Measurements from ENCODE around the gene ATP1A4. TPM values are rescaled to one million over a fixed set of nuclear protein-coding genes. Genes with fewer than 3 reads are reported as not detected.

Gene ATP1A4
- 0.09 TPM for polyA plus RNA-seq (2013)

DNA sequence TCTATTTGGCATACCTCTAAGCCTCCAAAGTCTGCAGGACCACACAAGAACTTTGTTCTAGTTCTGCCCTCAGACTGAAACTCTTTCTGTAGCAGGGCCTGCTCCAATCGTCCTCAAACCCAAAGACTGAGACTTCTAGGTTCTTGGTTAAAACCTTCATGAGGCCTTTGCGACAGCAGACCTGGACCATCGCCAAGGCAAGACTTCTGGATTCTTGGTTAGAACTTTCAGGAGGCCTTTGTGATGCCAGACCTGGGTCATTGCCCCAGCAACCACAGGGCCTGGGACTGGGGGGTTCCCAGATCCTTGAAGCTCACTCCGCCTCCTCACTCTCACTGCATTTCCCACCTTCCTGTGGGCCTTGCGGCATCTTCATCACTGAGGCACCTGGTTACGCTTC lies at the start of gene ATP1A4:
Gene ATP1A4 (plus strand): TSS at position 301 of the 400 bp plus-strand sequence. CDS start 438 bp downstream, outside the sequence.
- 98% methylated on average over 6 of the region's 6 CpGs for WGBS (ENCODE audit: insufficient coverage)
- POLR2A ChIA-PET = no interaction called here

DNA sequence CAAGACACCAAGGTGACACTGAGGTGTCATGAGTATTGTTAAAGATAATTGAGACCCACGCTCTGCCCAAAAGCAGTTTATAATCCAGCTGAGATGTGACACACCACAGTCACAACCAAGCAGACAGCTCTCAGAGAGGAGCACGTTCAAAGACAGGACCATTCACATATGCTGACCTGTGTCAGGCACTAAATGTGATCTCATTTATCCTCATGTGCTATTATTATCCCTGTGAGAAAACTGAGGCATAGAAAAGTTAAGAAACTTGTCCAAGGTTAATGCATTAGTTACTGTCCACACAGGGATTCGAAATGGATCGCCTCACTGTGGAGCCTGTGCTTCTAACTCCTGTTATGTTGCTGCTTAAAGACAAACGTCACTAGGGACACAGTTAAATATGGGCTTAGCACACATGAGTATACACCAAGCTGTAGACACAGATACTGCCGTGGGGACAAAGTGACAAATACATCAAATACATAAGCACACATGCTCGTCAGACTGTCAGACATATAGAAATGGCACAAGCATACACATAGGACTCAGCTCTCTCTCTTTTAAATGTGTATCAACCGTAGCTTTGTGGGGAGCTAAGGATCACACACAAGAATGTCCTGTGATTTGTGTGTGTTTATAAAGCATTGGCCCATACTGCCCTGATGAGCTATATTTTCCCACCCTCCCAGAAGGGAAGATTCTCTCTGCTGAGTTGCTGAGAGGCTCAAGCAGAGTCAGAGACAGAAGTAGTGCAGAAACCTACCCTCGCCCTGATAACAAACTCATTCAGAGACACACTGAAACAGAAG lies 49.5 kb upstream of the ATP1A4 start:
- Histone ChIP-seq H3K9me3 (ENCODE audit: control extremely low read depth in 1 of 5, control insufficient read depth in 4 of 5, insufficient read depth in 2 of 5, low read depth in 1 of 5, low read length in 4 of 5) (no peaks in the 10 kb centered on the region), H3K4me3 (ENCODE audit: control insufficient read depth in 1 of 7, extremely low read depth in 1 of 7, insufficient read depth in 4 of 7, low read depth in 2 of 7, low read length in 6 of 7) (no peak overlapping the region), H3K36me3 (ENCODE audit: control insufficient read depth in 4 of 4, insufficient read depth in 4 of 4, low read length in 3 of 4) (no peaks in the 10 kb centered on the region), H3K27me3 (replicated peaks in 2 of 5; ENCODE audit: control insufficient read depth in 4 of 5, insufficient read depth in 5 of 5, low read length in 4 of 5) (no peaks in the 10 kb centered on the region), H3K27ac (ENCODE audit: insufficient read depth in 1 of 2, low read depth in 1 of 2, low read length in 2 of 2, poor library complexity in 1 of 2, severe bottlenecking in 2 of 2) (no peak overlapping the region), H3K4me1 (ENCODE audit: control extremely low read depth in 1 of 4, control insufficient read depth in 4 of 4, insufficient read depth in 4 of 4, low read length in 3 of 4) (peaks cover 0 to 46% (median 29%) of the 10 kb centered on the region in 4 experiments)
- no peak for DNase-seq
- ChIA-PET POLR2A (no interaction called here), CTCF (interaction anchor here (0.8 to 6.6 kb wide), 34 partner anchors 9 to 274 kb away, joined by 3 to 63 read pairs (median 5); partner anchors contain the start of genes CASQ1, DCAF8, KCNJ9 and PEX19)
- WGBS (ENCODE audit: insufficient coverage) = 100% methylated on average over 7 of the region's 9 CpGs

More for the DNA sequence above, at the start of gene ATP1A4:
- no peaks in the 10 kb centered on the region for H3K27me3 ChIP-seq (replicated peaks in 2 of 5; ENCODE audit: control insufficient read depth in 4 of 5, insufficient read depth in 5 of 5, low read length in 4 of 5)
- CTCF ChIA-PET = no interaction called here
- no peaks in the 10 kb centered on the region for H3K9me3 ChIP-seq (ENCODE audit: control extremely low read depth in 1 of 5, control insufficient read depth in 4 of 5, insufficient read depth in 2 of 5, low read depth in 1 of 5, low read length in 4 of 5)
- no peaks in the 10 kb centered on the region for H3K36me3 ChIP-seq (ENCODE audit: control insufficient read depth in 4 of 4, insufficient read depth in 4 of 4, low read length in 3 of 4)
- DNase-seq = no peak
- peak within 1 kb of the TSS in 1 of 7 experiments; percentile 11 for H3K4me3 ChIP-seq (ENCODE audit: control insufficient read depth in 1 of 7, extremely low read depth in 1 of 7, insufficient read depth in 4 of 7, low read depth in 2 of 7, low read length in 6 of 7)
- H3K4me1 ChIP-seq (ENCODE audit: control extremely low read depth in 1 of 4, control insufficient read depth in 4 of 4, insufficient read depth in 4 of 4, low read length in 3 of 4) = peaks cover 0 to 7% (median 0%) of the 10 kb centered on the region in 4 experiments
- H3K27ac ChIP-seq (ENCODE audit: insufficient read depth in 1 of 2, low read depth in 1 of 2, low read length in 2 of 2, poor library complexity in 1 of 2, severe bottlenecking in 2 of 2) = no peak within 1 kb of the TSS

- no peaks in the 10 kb centered on the region for H3K27me3 ChIP-seq (replicated peaks in 2 of 5; ENCODE audit: control insufficient read depth in 4 of 5, insufficient read depth in 5 of 5, low read length in 4 of 5)
- ChIA-PET POLR2A (interaction anchor here (0.6 kb wide), 1 partner anchor 181 kb away, joined by 5 read pairs; the partner anchor contains the start of gene PEX19), CTCF (interaction anchor here (0.7 to 6.6 kb wide), 13 partner anchors 10 to 250 kb away, joined by 3 to 63 read pairs (median 3); partner anchors contain the start of gene KCNJ9)
- no peak overlapping the region for H3K4me3 ChIP-seq (ENCODE audit: control insufficient read depth in 1 of 7, extremely low read depth in 1 of 7, insufficient read depth in 4 of 7, low read depth in 2 of 7, low read length in 6 of 7)
- H3K9me3 ChIP-seq (ENCODE audit: control extremely low read depth in 1 of 5, control insufficient read depth in 4 of 5, insufficient read depth in 2 of 5, low read depth in 1 of 5, low read length in 4 of 5) = no peaks in the 10 kb centered on the region
- WGBS (ENCODE audit: insufficient coverage) = 100% methylated on average over 4 of the region's 6 CpGs
- H3K36me3 ChIP-seq (ENCODE audit: control insufficient read depth in 4 of 4, insufficient read depth in 4 of 4, low read length in 3 of 4) = no peaks in the 10 kb centered on the region
- H3K4me1 ChIP-seq (ENCODE audit: control extremely low read depth in 1 of 4, control insufficient read depth in 4 of 4, insufficient read depth in 4 of 4, low read length in 3 of 4) = peaks cover 0 to 33% (median 16%) of the 10 kb centered on the region in 4 experiments
- no peak for DNase-seq
- no peak overlapping the region for H3K27ac ChIP-seq (ENCODE audit: insufficient read depth in 1 of 2, low read depth in 1 of 2, low read length in 2 of 2, poor library complexity in 1 of 2, severe bottlenecking in 2 of 2)
Measured at GRCh38 chr1:160103658-160104408, 47.6 kb upstream of the ATP1A4 start.

GRCh38 chr1:160104486-160104885 lies 46.9 kb upstream of the ATP1A4 start:
- ChIA-PET POLR2A (interaction anchor here (0.7 kb wide), 1 partner anchor 14 kb away, joined by 3 read pairs; no protein-coding TSS in a partner anchor), CTCF (interaction anchor here (0.7 to 6.6 kb wide), 10 partner anchors 10 to 187 kb away, joined by 3 to 63 read pairs (median 6); no protein-coding TSS in a partner anchor)
- Histone ChIP-seq H3K4me3 (ENCODE audit: control insufficient read depth in 1 of 7, extremely low read depth in 1 of 7, insufficient read depth in 4 of 7, low read depth in 2 of 7, low read length in 6 of 7) (no peak overlapping the region), H3K4me1 (ENCODE audit: control extremely low read depth in 1 of 4, control insufficient read depth in 4 of 4, insufficient read depth in 4 of 4, low read length in 3 of 4) (peaks cover 0 to 27% (median 11%) of the 10 kb centered on the region in 4 experiments), H3K36me3 (ENCODE audit: control insufficient read depth in 4 of 4, insufficient read depth in 4 of 4, low read length in 3 of 4) (no peaks in the 10 kb centered on the region), H3K27me3 (replicated peaks in 2 of 5; ENCODE audit: control insufficient read depth in 4 of 5, insufficient read depth in 5 of 5, low read length in 4 of 5) (no peaks in the 10 kb centered on the region), H3K27ac (ENCODE audit: insufficient read depth in 1 of 2, low read depth in 1 of 2, low read length in 2 of 2, poor library complexity in 1 of 2, severe bottlenecking in 2 of 2) (no peak overlapping the region), H3K9me3 (ENCODE audit: control extremely low read depth in 1 of 5, control insufficient read depth in 4 of 5, insufficient read depth in 2 of 5, low read depth in 1 of 5, low read length in 4 of 5) (no peaks in the 10 kb centered on the region)
- DNase-seq = no peak
- 71% methylated on average over 3 of the region's 3 CpGs for WGBS (ENCODE audit: insufficient coverage)

- H3K4me3 ChIP-seq (ENCODE audit: control insufficient read depth in 1 of 7, extremely low read depth in 1 of 7, insufficient read depth in 4 of 7, low read depth in 2 of 7, low read length in 6 of 7) = no peak overlapping the region
- no peaks in the 10 kb centered on the region for H3K27me3 ChIP-seq (replicated peaks in 2 of 5; ENCODE audit: control insufficient read depth in 4 of 5, insufficient read depth in 5 of 5, low read length in 4 of 5)
- H3K9me3 ChIP-seq (ENCODE audit: control extremely low read depth in 1 of 5, control insufficient read depth in 4 of 5, insufficient read depth in 2 of 5, low read depth in 1 of 5, low read length in 4 of 5) = no peaks in the 10 kb centered on the region
- H3K4me1 ChIP-seq (ENCODE audit: control extremely low read depth in 1 of 4, control insufficient read depth in 4 of 4, insufficient read depth in 4 of 4, low read length in 3 of 4) = peaks cover 0 to 24% (median 6%) of the 10 kb centered on the region in 4 experiments
- H3K36me3 ChIP-seq (ENCODE audit: control insufficient read depth in 4 of 4, insufficient read depth in 4 of 4, low read length in 3 of 4) = no peaks in the 10 kb centered on the region
- ChIA-PET POLR2A (interaction anchor here (0.7 kb wide), 1 partner anchor 13 kb away, joined by 3 read pairs; no protein-coding TSS in a partner anchor), CTCF (interaction anchor here (0.8 to 6.6 kb wide), 13 partner anchors 12 to 274 kb away, joined by 3 to 63 read pairs (median 6); no protein-coding TSS in a partner anchor)
- no peak overlapping the region for H3K27ac ChIP-seq (ENCODE audit: insufficient read depth in 1 of 2, low read depth in 1 of 2, low read length in 2 of 2, poor library complexity in 1 of 2, severe bottlenecking in 2 of 2)
- WGBS (ENCODE audit: insufficient coverage) = 100% methylated on average over 5 of the region's 5 CpGs
- no peak for DNase-seq
Measured at GRCh38 chr1:160105155-160105554, 46.2 kb upstream of the ATP1A4 start.

DNA sequence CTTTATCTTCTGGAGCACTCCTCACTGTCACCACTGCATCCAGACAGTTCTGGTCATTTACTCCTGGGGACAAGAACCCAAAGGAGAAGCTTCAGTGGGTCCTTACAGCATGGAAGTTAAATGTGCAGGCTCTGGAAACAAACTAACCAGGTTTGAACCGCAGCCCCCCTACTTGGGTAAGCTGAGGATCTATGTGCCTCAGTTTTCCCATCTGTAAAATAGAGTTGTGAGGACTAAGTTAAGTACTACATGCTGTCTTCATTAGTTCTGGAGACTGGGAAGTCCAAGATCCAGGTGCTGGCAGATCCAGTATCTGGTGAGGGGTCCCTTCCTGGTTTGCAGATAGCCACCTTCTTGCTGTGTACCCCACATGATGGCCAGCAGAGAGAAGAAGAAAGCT lies 43.9 kb upstream of the ATP1A4 start:
- 100% methylated on average over 1 of the region's 1 CpG for WGBS (ENCODE audit: insufficient coverage)
- Histone ChIP-seq H3K27me3 (replicated peaks in 2 of 5; ENCODE audit: control insufficient read depth in 4 of 5, insufficient read depth in 5 of 5, low read length in 4 of 5) (no peaks in the 10 kb centered on the region), H3K4me1 (ENCODE audit: control extremely low read depth in 1 of 4, control insufficient read depth in 4 of 4, insufficient read depth in 4 of 4, low read length in 3 of 4) (peaks cover 0 to 13% (median 0%) of the 10 kb centered on the region in 4 experiments), H3K27ac (ENCODE audit: insufficient read depth in 1 of 2, low read depth in 1 of 2, low read length in 2 of 2, poor library complexity in 1 of 2, severe bottlenecking in 2 of 2) (no peak overlapping the region), H3K9me3 (ENCODE audit: control extremely low read depth in 1 of 5, control insufficient read depth in 4 of 5, insufficient read depth in 2 of 5, low read depth in 1 of 5, low read length in 4 of 5) (no peaks in the 10 kb centered on the region), H3K36me3 (ENCODE audit: control insufficient read depth in 4 of 4, insufficient read depth in 4 of 4, low read length in 3 of 4) (no peaks in the 10 kb centered on the region), H3K4me3 (ENCODE audit: control insufficient read depth in 1 of 7, extremely low read depth in 1 of 7, insufficient read depth in 4 of 7, low read depth in 2 of 7, low read length in 6 of 7) (no peak overlapping the region)
- ChIA-PET POLR2A (interaction anchor here (0.9 kb wide), 1 partner anchor 150 kb away, joined by 3 read pairs; no protein-coding TSS in a partner anchor), CTCF (interaction anchor here (0.8 to 2.5 kb wide), 8 partner anchors 16 to 272 kb away, joined by 3 to 17 read pairs (median 4); no protein-coding TSS in a partner anchor)
- no peak for DNase-seq

Measured in common myeloid progenitor, CD34-positive (primary cell).